ENCODE data around the gene NINJ2.

NINJ2 gene

DNA sequence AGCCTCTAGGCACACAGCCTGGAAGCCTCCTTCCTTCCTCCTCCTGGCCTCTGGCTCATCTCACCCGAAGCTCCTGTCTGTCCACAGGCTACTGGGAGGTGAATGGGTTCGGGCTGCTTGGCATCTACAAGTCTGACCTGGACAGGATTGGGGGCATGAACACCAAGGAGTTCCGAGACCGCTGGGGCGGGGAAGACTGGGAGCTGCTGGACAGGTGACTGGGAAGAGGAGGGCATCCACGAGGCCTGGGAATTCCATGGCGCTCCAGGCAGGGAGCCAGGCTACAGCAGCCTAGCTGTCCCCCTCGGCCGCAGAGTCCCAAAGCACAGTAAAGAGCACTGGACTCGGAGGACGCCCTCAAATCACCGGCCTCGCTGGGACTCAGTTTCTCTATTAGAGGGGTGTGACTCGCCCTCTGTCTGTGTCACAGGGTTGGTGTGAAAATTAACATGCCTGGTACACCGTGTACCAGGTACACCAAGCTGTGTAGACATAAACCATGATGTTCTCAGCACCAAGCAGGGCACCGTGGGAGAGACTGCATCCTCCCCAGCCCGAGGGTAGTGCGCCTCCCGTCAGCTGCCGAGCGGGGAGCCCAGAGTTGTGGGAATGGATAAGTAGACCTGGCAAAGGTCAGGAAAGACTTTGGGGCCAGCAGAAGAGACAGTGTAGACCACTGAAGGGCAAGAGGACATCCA is 103.9 kb downstream of the NINJ2 start:
- no peak overlapping the region for H3K4me3 ChIP-seq (ENCODE audit: low read depth, low read length)
- TF ChIP-seq, protein P1, sequence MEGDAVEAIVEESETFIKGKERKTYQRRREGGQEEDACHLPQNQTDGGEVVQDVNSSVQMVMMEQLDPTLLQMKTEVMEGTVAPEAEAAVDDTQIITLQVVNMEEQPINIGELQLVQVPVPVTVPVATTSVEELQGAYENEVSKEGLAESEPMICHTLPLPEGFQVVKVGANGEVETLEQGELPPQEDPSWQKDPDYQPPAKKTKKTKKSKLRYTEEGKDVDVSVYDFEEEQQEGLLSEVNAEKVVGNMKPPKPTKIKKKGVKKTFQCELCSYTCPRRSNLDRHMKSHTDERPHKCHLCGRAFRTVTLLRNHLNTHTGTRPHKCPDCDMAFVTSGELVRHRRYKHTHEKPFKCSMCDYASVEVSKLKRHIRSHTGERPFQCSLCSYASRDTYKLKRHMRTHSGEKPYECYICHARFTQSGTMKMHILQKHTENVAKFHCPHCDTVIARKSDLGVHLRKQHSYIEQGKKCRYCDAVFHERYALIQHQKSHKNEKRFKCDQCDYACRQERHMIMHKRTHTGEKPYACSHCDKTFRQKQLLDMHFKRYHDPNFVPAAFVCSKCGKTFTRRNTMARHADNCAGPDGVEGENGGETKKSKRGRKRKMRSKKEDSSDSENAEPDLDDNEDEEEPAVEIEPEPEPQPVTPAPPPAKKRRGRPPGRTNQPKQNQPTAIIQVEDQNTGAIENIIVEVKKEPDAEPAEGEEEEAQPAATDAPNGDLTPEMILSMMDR (IDR thresholded peaks at IDR 0.05; ENCODE audit: control insufficient read depth, extremely low read depth, insufficient read depth): no peak
- DNase-seq (ENCODE audit: low read depth): no peak

DNA sequence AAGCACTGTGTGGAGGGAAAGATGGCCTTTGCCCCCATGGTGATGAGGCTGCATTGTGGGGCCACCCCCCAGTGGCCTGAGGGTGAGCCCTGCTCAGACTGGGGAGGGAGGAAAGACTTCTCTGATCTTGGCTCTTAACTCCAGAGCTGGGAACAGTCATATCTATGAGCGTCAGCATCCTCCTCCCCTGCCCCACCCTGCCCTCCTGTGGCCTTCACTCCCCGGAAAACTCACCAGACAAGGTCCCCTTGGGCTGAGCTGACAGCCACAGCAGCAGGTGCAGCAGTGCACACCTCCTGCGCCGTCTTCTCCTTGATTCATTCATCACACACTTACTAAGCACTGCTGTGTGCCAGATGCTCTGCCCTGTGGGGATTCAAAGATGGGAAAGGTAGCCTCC is 104.7 kb downstream of the NINJ2 start:
- H3K4me3 ChIP-seq (ENCODE audit: low read depth, low read length): no peak overlapping the region
- TF ChIP-seq, protein P1 (IDR thresholded peaks at IDR 0.05; ENCODE audit: control insufficient read depth, extremely low read depth, insufficient read depth): no peak
- DNase-seq (ENCODE audit: low read depth): no peak

DNA sequence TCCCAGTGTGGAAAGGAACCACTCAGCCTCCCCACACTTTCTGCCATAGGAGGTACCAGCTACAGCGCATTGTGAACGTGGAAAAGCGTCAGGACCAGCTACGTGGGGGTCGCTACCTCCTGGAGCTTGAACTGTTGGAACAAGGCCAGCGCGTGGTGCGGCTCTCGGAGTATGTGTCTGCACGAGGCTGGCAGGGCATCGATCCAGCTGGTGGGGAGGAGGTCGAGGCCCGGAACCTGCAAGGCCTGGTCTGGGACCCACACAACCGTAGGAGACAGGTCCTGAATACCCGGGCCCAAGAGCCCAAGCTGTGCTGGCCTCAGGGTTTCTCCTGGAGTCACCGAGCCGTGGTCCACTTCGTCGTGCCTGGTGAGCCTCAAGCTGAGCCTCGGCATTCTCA is 106.7 kb downstream of the NINJ2 start:
- DNase-seq (ENCODE audit: low read depth): no peak
- TF ChIP-seq, protein P1 (IDR thresholded peaks at IDR 0.05; ENCODE audit: control insufficient read depth, extremely low read depth, insufficient read depth): no peak

DNA sequence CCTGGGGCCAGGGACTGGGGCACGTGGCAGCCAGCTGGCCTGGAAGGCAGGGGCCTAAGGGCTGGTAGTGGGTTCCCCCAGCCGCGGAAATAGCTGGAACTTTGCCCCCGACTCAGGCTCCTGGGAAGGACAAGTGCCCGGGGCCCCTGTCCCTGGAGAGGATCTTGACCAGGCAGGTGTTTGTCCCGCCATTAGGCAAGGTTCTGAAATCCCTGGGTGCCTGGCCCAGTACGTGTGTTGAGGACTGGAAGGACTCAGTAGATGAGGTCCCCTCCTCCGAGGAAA is 109.3 kb downstream of the NINJ2 start:
- TF ChIP-seq, protein P1 (IDR thresholded peaks at IDR 0.05; ENCODE audit: control insufficient read depth, extremely low read depth, insufficient read depth): no peak
- no peak overlapping the region for H3K4me3 ChIP-seq (ENCODE audit: low read depth, low read length)
- no peak for DNase-seq (ENCODE audit: low read depth)

More for the DNA sequence above, 106.7 kb downstream of the NINJ2 start:
- H3K4me3 ChIP-seq (ENCODE audit: low read depth, low read length): no peak overlapping the region

DNA sequence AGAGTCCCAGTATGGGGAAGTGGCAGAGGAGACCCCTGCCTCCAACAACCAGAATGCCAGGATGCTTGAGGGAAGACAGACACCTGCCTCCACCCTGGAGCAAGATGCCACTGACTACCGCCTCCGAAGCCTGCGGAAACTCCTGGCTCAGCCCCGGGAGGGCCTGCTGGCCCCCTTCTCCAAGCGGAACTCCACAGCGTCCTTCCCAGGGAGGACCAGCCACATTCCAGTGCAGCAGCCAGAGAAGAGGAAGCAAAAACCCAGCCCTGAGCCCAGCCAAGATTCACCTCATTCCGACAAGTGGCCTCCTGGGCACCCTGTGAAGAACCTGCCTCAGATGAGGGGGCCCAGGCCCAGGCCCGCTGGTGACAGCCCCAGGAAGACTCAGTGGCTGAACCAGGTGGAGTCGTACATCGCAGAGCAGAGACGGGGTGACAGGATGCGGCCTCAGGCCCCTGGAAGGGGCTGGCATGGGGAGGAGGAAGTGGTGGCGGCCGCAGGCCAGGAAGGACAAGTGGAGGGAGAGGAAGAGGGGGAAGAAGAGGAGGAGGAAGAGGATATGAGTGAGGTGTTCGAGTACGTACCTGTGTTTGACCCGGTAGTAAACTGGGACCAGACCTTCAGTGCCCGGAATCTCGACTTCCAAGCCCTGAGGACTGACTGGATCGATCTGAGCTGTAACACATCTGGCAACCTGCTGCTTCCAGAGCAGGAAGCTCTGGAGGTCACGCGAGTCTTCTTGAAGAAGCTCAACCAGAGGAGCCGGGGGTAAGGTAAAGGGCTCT is 109.8 kb downstream of the NINJ2 start:
- TF ChIP-seq, protein P1 (IDR thresholded peaks at IDR 0.05; ENCODE audit: control insufficient read depth, extremely low read depth, insufficient read depth): no peak
- no peak overlapping the region for H3K4me3 ChIP-seq (ENCODE audit: low read depth, low read length)
- no peak for DNase-seq (ENCODE audit: low read depth)

DNA sequence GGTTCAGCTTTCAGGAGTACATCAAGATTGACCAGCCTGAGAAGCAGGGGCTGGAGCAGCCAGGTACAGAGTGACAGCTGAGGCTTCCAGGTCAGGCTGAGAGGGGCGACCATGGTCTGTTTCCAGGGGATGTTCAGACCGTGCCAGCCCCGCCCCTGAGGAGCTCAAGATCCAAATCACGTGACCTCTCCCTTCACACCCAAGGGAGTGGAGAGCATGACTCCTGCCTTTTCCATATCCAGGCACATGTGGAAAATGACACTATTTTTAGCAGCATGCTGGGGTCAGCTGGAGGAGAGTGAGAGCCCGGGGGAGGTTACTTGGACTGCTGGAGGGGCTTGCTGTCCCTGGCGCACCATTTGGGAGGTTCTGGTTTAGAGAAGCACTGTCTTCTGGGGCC is 110.8 kb downstream of the NINJ2 start:
- H3K4me3 ChIP-seq (ENCODE audit: low read depth, low read length): no peak overlapping the region
- no peak for DNase-seq (ENCODE audit: low read depth)
- TF ChIP-seq, protein P1 (IDR thresholded peaks at IDR 0.05; ENCODE audit: control insufficient read depth, extremely low read depth, insufficient read depth): no peak

All from LNCaP clone FGC (cell line).